Measurements from ENCODE around the gene C16orf82. TPM values are rescaled to one million over a fixed set of nuclear protein-coding genes. Genes with fewer than 3 reads are reported as not detected.

C16orf82 gene
- total and polyA plus RNA-seq, 9 of the 15 experiments (the other 6 are each of a cell fraction or from before 2014, with no cell fraction given) = not detected

DNA sequence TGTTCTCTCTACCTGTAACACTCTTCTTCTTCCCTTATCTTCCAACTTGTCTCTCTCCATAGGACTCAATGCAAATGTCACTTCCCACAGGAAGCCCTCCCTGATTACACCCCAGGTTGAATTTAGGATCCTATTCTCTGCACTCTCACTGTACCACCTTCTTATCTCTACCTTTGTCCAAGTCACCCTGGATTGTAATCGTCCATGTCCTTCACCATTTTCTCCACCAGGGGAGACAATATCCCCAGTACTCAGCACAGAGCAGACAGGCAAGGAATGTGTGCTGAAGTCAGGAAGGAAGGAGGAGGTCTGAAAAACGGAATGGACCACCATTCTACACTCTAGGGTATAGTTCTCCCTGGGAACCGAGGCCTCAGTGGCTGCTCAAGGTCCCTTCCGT, 14.2 kb downstream of the C16orf82 start (continued):
- TF ChIP-seq ETV1 (tag; conservative IDR thresholded peaks at IDR 0.05; ENCODE audit: low read depth) (no peak), POLR2AphosphoS5 (IDR thresholded peaks at IDR 0.05; ENCODE audit: control insufficient read depth, insufficient read depth, low read depth, low read length) (no peak), SMARCA5 (IDR thresholded peaks at IDR 0.05) (peak; percentile 88), ZFP36 (IDR thresholded peaks at IDR 0.05; ENCODE audit: low read depth, low read length, partially characterized antibody) (peak; percentile 99), CTBP1 (IDR thresholded peaks at IDR 0.05; ENCODE audit: borderline replicate concordance) (peak; percentile 27; the same call in 1 of the 2 replicates), BRD9 (IDR thresholded peaks at IDR 0.05; ENCODE audit: low read depth, partially characterized antibody) (no peak), HSF4 (CRISPR knock-in tag; IDR thresholded peaks at IDR 0.05; ENCODE audit: borderline replicate concordance) (no peak), ZNF133 (CRISPR knock-in tag; IDR thresholded peaks at IDR 0.05) (no peak), ZNF165 (CRISPR knock-in tag; IDR thresholded peaks at IDR 0.05; ENCODE audit: borderline replicate concordance) (no peak), NBN (IDR thresholded peaks at IDR 0.05; ENCODE audit: low read depth) (no peak), SOX6 (IDR thresholded peaks at IDR 0.05) (peak; percentile 56; the same call in 1 of the 2 replicates), MYC (IDR thresholded peaks at IDR 0.05; ENCODE audit: low read depth, low read length) (0 out of 2 replicates have a peak, but pooled peaks have one; percentile 15), MYC (CRISPR knock-in tag; IDR thresholded peaks at IDR 0.05; ENCODE audit: borderline replicate concordance, low read depth) (no peak), RBM25 (IDR thresholded peaks at IDR 0.05; ENCODE audit: low read depth, low read length, severe bottlenecking) (peak; percentile 59), ZNF263 (CRISPR knock-in tag; IDR thresholded peaks at IDR 0.05; ENCODE audit: borderline replicate concordance) (no peak), ARID1B (IDR thresholded peaks at IDR 0.05) (0 out of 2 replicates have a peak, but pooled peaks have one; percentile 18), RCOR1 (IDR thresholded peaks at IDR 0.05; ENCODE audit: borderline replicate concordance in 1 of 2, low read depth in 2 of 2, low read length in 2 of 2) (peak in 1 of 2 experiments; percentile 14; a peak in 1 of 4 replicates), MCM2 (IDR thresholded peaks at IDR 0.05; ENCODE audit: low read depth) (no peak)
- TF ChIP-seq, protein P1, sequence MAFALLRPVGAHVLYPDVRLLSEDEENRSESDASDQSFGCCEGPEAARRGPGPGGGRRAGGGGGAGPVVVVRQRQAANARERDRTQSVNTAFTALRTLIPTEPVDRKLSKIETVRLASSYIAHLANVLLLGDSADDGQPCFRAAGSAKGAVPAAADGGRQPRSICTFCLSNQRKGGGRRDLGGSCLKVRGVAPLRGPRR (CRISPR knock-in tag; IDR thresholded peaks at IDR 0.05) = no peak
- TF ChIP-seq, protein P2, sequence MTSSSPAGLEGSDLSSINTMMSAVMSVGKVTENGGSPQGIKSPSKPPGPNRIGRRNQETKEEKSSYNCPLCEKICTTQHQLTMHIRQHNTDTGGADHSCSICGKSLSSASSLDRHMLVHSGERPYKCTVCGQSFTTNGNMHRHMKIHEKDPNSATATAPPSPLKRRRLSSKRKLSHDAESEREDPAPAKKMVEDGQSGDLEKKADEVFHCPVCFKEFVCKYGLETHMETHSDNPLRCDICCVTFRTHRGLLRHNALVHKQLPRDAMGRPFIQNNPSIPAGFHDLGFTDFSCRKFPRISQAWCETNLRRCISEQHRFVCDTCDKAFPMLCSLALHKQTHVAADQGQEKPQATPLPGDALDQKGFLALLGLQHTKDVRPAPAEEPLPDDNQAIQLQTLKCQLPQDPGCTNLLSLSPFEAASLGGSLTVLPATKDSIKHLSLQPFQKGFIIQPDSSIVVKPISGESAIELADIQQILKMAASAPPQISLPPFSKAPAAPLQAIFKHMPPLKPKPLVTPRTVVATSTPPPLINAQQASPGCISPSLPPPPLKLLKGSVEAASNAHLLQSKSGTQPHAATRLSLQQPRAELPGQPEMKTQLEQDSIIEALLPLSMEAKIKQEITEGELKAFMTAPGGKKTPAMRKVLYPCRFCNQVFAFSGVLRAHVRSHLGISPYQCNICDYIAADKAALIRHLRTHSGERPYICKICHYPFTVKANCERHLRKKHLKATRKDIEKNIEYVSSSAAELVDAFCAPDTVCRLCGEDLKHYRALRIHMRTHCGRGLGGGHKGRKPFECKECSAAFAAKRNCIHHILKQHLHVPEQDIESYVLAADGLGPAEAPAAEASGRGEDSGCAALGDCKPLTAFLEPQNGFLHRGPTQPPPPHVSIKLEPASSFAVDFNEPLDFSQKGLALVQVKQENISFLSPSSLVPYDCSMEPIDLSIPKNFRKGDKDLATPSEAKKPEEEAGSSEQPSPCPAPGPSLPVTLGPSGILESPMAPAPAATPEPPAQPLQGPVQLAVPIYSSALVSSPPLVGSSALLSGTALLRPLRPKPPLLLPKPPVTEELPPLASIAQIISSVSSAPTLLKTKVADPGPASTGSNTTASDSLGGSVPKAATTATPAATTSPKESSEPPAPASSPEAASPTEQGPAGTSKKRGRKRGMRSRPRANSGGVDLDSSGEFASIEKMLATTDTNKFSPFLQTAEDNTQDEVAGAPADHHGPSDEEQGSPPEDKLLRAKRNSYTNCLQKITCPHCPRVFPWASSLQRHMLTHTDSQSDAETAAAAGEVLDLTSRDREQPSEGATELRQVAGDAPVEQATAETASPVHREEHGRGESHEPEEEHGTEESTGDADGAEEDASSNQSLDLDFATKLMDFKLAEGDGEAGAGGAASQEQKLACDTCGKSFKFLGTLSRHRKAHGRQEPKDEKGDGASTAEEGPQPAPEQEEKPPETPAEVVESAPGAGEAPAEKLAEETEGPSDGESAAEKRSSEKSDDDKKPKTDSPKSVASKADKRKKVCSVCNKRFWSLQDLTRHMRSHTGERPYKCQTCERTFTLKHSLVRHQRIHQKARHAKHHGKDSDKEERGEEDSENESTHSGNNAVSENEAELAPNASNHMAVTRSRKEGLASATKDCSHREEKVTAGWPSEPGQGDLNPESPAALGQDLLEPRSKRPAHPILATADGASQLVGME (CRISPR knock-in tag; IDR thresholded peaks at IDR 0.05) = no peak
- TF ChIP-seq, protein P3, sequence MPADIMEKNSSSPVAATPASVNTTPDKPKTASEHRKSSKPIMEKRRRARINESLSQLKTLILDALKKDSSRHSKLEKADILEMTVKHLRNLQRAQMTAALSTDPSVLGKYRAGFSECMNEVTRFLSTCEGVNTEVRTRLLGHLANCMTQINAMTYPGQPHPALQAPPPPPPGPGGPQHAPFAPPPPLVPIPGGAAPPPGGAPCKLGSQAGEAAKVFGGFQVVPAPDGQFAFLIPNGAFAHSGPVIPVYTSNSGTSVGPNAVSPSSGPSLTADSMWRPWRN (IDR thresholded peaks at IDR 0.05; ENCODE audit: low read depth) = no peak
- TF ChIP-seq, protein P4, sequence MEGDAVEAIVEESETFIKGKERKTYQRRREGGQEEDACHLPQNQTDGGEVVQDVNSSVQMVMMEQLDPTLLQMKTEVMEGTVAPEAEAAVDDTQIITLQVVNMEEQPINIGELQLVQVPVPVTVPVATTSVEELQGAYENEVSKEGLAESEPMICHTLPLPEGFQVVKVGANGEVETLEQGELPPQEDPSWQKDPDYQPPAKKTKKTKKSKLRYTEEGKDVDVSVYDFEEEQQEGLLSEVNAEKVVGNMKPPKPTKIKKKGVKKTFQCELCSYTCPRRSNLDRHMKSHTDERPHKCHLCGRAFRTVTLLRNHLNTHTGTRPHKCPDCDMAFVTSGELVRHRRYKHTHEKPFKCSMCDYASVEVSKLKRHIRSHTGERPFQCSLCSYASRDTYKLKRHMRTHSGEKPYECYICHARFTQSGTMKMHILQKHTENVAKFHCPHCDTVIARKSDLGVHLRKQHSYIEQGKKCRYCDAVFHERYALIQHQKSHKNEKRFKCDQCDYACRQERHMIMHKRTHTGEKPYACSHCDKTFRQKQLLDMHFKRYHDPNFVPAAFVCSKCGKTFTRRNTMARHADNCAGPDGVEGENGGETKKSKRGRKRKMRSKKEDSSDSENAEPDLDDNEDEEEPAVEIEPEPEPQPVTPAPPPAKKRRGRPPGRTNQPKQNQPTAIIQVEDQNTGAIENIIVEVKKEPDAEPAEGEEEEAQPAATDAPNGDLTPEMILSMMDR (IDR thresholded peaks at IDR 0.05 in 2 of 3, conservative IDR thresholded peaks at IDR 0.05 in 1 of 3; ENCODE audit: insufficient read depth in 2 of 3, low read depth in 1 of 3, low read length in 3 of 3) = peak; percentile 45 to 57 (median 57)
